HEK293T (cell line): Measurements from ENCODE around the gene ITGA4.
A peak's percentile ranks its signal among the peaks of the same experiment; 100 is the strongest.

Experiments
- CTCF ChIA-PET: fragments of 350-600 bp; formaldehyde crosslinking; extraction: SDS; loops from one replicate; lab custom pipeline; 2021; ENCODE audit warnings: antibody characterized with exemption, inconsistent platforms; lab: Yijun Ruan, JAX
- POLR2A ChIA-PET: fragments of 350-600 bp; formaldehyde crosslinking; extraction: SDS; loops from one replicate; lab custom pipeline; 2020; ENCODE audit warnings: antibody characterized with exemption, inconsistent platforms; lab: Yijun Ruan, JAX
- DNase-seq: peaks from one replicate; pipeline ENCODE4 v3.0.0; 2012; ENCODE audit warnings: mixed read lengths; ENCODE audit errors: extremely low spot score
- ARNT ChIP-seq: fragments of 450-650 bp; IDR thresholded peaks from 2 replicates; pipeline ENCODE4 v1.6.1; 2017; ENCODE audit warnings: mild to moderate bottlenecking
- BHLHE40 ChIP-seq: fragments of 450-650 bp; IDR thresholded peaks from 2 replicates; pipeline ENCODE4 v1.6.1; 2016; ENCODE audit warnings: mild to moderate bottlenecking, moderate library complexity, borderline replicate concordance
- CTBP1 ChIP-seq: fragments of 450-650 bp; IDR thresholded peaks from 2 replicates; pipeline ENCODE4 v1.6.1; 2016; ENCODE audit warnings: borderline replicate concordance
- ELF4 ChIP-seq: fragments of 450-650 bp; IDR thresholded peaks from 2 replicates; pipeline ENCODE4 v1.6.1; 2017; ENCODE audit warnings: antibody characterized with exemption
- FOXA1 ChIP-seq: fragments of 450-650 bp; IDR thresholded peaks from 2 replicates; pipeline ENCODE4 v1.6.1; 2016; ENCODE audit warnings: mild to moderate bottlenecking
- FOXK2 ChIP-seq: fragments of 450-650 bp; IDR thresholded peaks from 2 replicates; pipeline ENCODE4 v1.6.1; 2016; ENCODE audit warnings: mild to moderate bottlenecking
- FOXM1 ChIP-seq: fragments of 450-650 bp; IDR thresholded peaks from 2 replicates; pipeline ENCODE4 v1.6.1; 2017; ENCODE audit warnings: mild to moderate bottlenecking, borderline replicate concordance
- HDGF ChIP-seq: fragments of 450-650 bp; IDR thresholded peaks from 2 replicates; pipeline ENCODE4 v1.6.1; 2017; ENCODE audit warnings: antibody characterized with exemption, borderline replicate concordance
- L3MBTL2 ChIP-seq: fragments of 450-650 bp; conservative IDR thresholded peaks from 2 replicates; pipeline ENCODE4 v1.6.1; 2016; ENCODE audit warnings: mild to moderate bottlenecking
- LEF1 ChIP-seq: fragments of 450-650 bp; IDR thresholded peaks from 2 replicates; pipeline ENCODE4 v1.6.1; 2017; ENCODE audit warnings: mild to moderate bottlenecking, borderline replicate concordance
- NFRKB ChIP-seq: fragments of 450-650 bp; IDR thresholded peaks from 2 replicates; pipeline ENCODE4 v1.6.1; 2016; ENCODE audit warnings: mild to moderate bottlenecking, moderate library complexity
- PKNOX1 ChIP-seq: fragments of 450-650 bp; IDR thresholded peaks from 2 replicates; pipeline ENCODE4 v1.6.1; 2016
- SP1 ChIP-seq: fragments of 450-650 bp; IDR thresholded peaks from 2 replicates; pipeline ENCODE4 v1.6.1; 2017
- SUZ12 ChIP-seq: fragments of 450-650 bp; IDR thresholded peaks from 2 replicates; pipeline ENCODE4 v1.6.1; 2016; ENCODE audit warnings: mild to moderate bottlenecking
- TARDBP ChIP-seq: fragments of 450-650 bp; IDR thresholded peaks from 2 replicates; pipeline ENCODE4 v1.6.1; 2016
- ZNF384 ChIP-seq: fragments of 450-650 bp; IDR thresholded peaks from 2 replicates; pipeline ENCODE4 v1.6.1; 2016

Gene ITGA4

GRCh38 chr2:181570833-181571661 lies 113.9 kb downstream of the ITGA4 start:
- POLR2A ChIA-PET, result no interaction called here
- DNase-seq, result no peak
- TF ChIP-seq FOXK2, result no peak
- no peak for TF ChIP-seq ELF4
- no peak for TF ChIP-seq SP1
- no peak for TF ChIP-seq NFRKB
- TF ChIP-seq FOXA1, result no peak
- no peak for TF ChIP-seq HDGF
- CTCF ChIA-PET, result interaction anchor here (5.5 kb wide), 1 partner anchor 143 kb away, joined by 34 read pairs; no protein-coding TSS in a partner anchor

- ChIA-PET CTCF (interaction anchor here (0.6 to 5.5 kb wide), 6 partner anchors 12 to 505 kb away, joined by 3 to 34 read pairs (median 3); no protein-coding TSS in a partner anchor), POLR2A (no interaction called here)
- DNase-seq, result no peak
- TF ChIP-seq BHLHE40 (no peak), FOXM1 (no peak), HDGF (no peak), ELF4 (no peak)
These were observed 116.1 kb downstream of the ITGA4 start for GRCh38 chr2:181573140-181573736.

- TF ChIP-seq ARNT (no peak), CTBP1 (peak; percentile 85; the same call in 1 of the 2 replicates)
- ChIA-PET CTCF (interaction anchor here (5.5 kb wide), 1 partner anchor 140 kb away, joined by 34 read pairs; no protein-coding TSS in a partner anchor), POLR2A (no interaction called here)
- peak; percentile 31 for DNase-seq
These were observed 117.1 kb downstream of the ITGA4 start for GRCh38 chr2:181574321-181574720.

GRCh38 chr2:181575024-181575649 lies 118.0 kb downstream of the ITGA4 start:
- POLR2A ChIA-PET, result no interaction called here
- DNase-seq, result no peak
- TF ChIP-seq NFRKB (no peak), FOXA1 (no peak), L3MBTL2 (no peak), HDGF (no peak), ARNT (no peak), PKNOX1 (no peak), FOXM1 (no peak), BHLHE40 (no peak), TARDBP (no peak), SP1 (no peak), ELF4 (no peak), ZNF384 (no peak), CTBP1 (no peak), LEF1 (no peak), FOXK2 (no peak), SUZ12 (no peak)
- CTCF ChIA-PET, result interaction anchor here (5.5 kb wide), 1 partner anchor 139 kb away, joined by 34 read pairs; no protein-coding TSS in a partner anchor

GRCh38 chr2:181575650-181576025 lies 118.5 kb downstream of the ITGA4 start:
- TF ChIP-seq ARNT (no peak), LEF1 (no peak), BHLHE40 (no peak), PKNOX1 (no peak)
- DNase-seq, result no peak
- ChIA-PET CTCF (interaction anchor here (5.5 kb wide), 1 partner anchor 139 kb away, joined by 34 read pairs; no protein-coding TSS in a partner anchor), POLR2A (no interaction called here)

- no peak for DNase-seq
- ChIA-PET CTCF (interaction anchor here (5.5 kb wide), 1 partner anchor 138 kb away, joined by 34 read pairs; no protein-coding TSS in a partner anchor), POLR2A (no interaction called here)
- TF ChIP-seq BHLHE40 (no peak), CTBP1 (no peak), ZNF384 (no peak)
These were observed 119.2 kb downstream of the ITGA4 start for GRCh38 chr2:181576431-181576830.

- ChIA-PET POLR2A (no interaction called here), CTCF (interaction anchor here (0.6 to 1.2 kb wide), 2 partner anchors 136 to 162 kb away, joined by 3 to 4 read pairs; no protein-coding TSS in a partner anchor)
- no peak for DNase-seq
- no peak for TF ChIP-seq FOXA1
These were observed 121.6 kb downstream of the ITGA4 start for GRCh38 chr2:181578829-181579228.
